Loucy (cell line): ENCODE data around the gene CADM1.

Experiments
- EZH2phosphoT487 ChIP-seq: fragments of 200-600 bp; IDR thresholded peaks from 2 replicates; pipeline ENCODE4 v1.6.1; 2018; ENCODE audit warnings: antibody characterized with exemption, mild to moderate bottlenecking, moderate library complexity, borderline replicate concordance
- TF ChIP-seq, protein P1 (sequence below): fragments of 200-600 bp; sonication (generic); conservative IDR thresholded peaks from 2 replicates; pipeline ENCODE4 v1.5.1; 2014; ENCODE audit warnings: mild to moderate bottlenecking, antibody characterized with exemption, low read length

DNA sequence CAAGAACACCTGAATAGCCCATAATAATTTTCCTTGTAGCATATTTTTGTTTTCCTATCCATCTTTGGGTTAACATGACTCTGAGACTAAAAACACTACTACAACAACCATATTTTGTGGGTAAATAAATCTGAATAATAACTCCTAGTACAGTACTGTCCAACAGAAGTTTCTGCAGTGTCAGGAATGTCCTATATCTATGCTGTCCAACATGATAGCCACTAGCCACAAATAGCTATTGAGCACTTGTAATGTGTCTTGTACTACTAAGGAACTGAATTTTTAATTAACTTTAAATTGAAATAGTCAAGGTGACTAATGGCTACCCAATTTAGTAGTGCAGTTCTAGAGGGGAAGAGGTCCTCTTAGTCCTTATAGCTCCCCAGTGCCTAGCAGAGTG, 135.6 kb downstream of the CADM1 start:
- TF ChIP-seq, protein P1, sequence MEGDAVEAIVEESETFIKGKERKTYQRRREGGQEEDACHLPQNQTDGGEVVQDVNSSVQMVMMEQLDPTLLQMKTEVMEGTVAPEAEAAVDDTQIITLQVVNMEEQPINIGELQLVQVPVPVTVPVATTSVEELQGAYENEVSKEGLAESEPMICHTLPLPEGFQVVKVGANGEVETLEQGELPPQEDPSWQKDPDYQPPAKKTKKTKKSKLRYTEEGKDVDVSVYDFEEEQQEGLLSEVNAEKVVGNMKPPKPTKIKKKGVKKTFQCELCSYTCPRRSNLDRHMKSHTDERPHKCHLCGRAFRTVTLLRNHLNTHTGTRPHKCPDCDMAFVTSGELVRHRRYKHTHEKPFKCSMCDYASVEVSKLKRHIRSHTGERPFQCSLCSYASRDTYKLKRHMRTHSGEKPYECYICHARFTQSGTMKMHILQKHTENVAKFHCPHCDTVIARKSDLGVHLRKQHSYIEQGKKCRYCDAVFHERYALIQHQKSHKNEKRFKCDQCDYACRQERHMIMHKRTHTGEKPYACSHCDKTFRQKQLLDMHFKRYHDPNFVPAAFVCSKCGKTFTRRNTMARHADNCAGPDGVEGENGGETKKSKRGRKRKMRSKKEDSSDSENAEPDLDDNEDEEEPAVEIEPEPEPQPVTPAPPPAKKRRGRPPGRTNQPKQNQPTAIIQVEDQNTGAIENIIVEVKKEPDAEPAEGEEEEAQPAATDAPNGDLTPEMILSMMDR: no peak
- no peak for TF ChIP-seq EZH2phosphoT487
